GM13977 (cell line): ENCODE results near the gene ZNF396.

Source experiments
- DNase-seq: peaks from one replicate; pipeline ENCODE4 v3.0.0; 2012; ENCODE audit warnings: low spot score
- CTCF ChIP-seq: IDR thresholded peaks from 2 replicates; pipeline ENCODE4 v1.5.1; 2012; ENCODE audit warnings: mild to moderate bottlenecking, control low read depth; ENCODE audit not compliant: insufficient read depth; ENCODE audit errors: extremely low read depth, missing control alignments
- in situ Hi-C: fragments of 300-500 bp; cut with MboI; formaldehyde crosslinking; loops from one replicate; pipeline ENCODE4 v1.12.0; 2022; ENCODE audit warnings: low sequenced_read_pairs, low pct_unique_long_range_greater_than_20kb, mixed read lengths, inconsistent platforms; ENCODE audit not compliant: unreplicated experiment

Gene ZNF396

DNA sequence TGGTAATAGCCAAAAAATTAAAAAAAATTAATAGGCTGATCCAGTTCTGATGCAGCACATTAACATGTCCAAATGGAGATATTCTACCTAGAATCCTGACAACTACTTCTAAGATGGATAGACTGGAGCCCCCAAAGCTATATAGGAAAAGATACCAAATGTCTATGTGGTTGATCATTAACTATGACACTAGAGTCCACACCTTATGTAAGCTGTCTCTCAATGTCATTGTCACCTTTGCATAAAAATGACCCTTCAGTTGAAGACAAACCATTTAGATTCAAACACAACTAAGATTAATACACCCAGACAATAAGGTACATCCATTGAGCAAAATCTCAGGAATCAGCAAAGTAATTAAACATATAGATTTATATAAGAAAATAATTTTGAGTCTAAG is 14.6 kb downstream of the ZNF396 start:
- in situ Hi-C loops = loop anchor here (25.0 kb wide), 1 partner anchor 350 kb away; no protein-coding TSS in a partner anchor
- no peak for DNase-seq
- no peak for TF ChIP-seq CTCF

DNA sequence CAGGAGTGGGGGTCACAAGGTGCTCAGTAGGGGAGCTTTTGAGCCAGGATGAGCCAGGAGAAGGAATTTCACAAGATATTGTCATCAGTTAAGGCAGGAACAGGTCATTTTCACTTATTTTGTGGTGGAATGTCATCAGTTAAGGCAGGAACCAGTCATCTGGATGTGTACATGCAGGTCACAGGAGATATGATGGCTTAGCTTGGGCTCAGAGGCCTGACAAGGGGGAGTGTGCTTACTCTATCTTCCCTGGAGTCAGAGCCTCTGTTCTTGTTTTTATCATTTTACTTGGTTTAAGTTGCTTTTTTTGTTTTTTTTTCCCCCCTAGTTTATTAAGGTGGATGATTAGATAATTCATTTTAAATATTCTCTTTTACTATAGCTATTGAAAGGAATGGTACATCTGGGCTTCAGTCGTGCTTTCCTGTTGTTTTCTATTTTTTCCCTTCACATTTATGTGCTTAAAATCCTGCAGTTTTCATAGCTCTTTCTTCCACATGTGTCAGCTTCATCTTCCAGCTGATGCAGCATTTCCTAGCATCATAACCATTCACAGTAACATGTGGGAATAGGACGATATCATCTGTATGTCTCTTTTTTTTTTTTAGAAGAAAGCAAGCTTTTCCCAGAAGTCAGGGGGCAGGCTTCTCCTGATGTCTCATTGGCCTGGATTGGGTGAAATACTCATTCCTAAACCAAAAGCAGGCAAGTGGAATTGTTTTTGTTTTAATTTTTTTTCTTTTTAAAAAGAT is 15.4 kb downstream of the ZNF396 start:
- DNase-seq = no peak
- in situ Hi-C loops = loop anchor here (25.0 kb wide), 1 partner anchor 349 kb away; no protein-coding TSS in a partner anchor
- TF ChIP-seq CTCF = no peak

DNA sequence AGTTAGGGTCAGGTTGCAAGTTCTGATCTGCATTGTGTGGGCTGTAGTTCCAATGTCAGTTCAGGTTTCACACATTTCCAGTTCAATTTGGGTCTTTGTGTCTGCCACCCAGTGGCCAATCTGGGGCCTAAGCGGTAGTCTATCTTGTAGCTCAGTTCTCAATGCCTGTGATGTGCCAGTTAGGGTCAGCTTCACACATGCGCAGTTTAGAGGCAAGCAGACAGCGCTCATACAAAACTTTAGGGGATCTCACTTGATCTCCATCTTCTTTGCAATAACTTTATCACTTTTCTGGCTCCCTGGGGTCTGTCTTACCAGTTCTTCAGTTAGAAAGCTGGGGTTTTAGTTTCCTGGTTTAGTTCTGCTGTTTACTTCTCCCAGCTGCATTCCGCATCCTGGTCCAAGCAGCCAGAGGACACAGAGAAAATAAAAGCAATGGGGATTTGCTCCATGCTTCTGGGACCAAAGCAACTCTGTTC is 22.0 kb downstream of the ZNF396 start:
- DNase-seq = peak; percentile 67
- in situ Hi-C loops = loop anchor here (10.0 to 25.0 kb wide), 2 partner anchors 120 to 343 kb away; no protein-coding TSS in a partner anchor
- peak; percentile 74 for TF ChIP-seq CTCF

DNA sequence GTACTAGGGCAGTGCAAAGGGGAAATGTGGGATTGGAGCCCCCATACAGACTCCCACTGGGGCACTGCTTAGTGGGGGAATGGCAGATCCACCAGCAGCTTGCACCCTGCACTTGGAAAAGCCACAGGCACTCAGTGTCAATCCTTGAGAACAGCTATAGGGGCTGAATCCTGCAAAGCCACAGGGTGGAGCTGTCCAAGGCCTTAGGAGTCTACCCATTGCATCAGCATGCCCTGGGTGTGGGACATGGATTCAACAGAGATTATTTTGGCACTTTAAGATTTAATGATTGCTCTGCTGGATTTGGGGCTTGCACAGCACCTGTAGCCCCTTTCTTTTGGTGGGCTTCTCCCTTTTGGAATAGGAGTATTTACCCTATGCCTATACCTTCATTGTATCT is 24.4 kb downstream of the ZNF396 start:
- no peak for DNase-seq
- in situ Hi-C loops = loop anchor here (10.0 to 25.0 kb wide), 2 partner anchors 118 to 340 kb away; no protein-coding TSS in a partner anchor
- no peak for TF ChIP-seq CTCF

DNA sequence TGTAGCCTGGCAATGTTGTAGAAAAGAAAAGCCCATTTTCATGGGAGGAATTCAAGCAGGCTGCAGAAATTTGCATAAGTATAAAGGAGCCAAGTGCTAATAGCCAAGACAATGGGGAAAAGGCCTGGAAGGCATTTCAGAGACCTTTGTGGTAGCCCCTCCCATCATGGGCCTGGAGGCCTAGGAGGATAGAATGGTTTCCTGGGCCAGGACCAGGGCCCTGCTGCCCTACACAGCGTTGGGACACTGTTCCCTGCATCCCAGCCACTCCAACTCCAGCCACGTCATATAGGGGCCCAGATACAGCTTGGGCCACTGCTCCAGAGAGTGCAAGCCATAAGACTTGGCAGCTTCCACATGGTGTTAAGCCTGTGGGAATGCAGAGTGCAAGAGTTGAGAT is 24.9 kb downstream of the ZNF396 start:
- in situ Hi-C loops = loop anchor here (10.0 to 25.0 kb wide), 2 partner anchors 117 to 340 kb away; no protein-coding TSS in a partner anchor

DNA sequence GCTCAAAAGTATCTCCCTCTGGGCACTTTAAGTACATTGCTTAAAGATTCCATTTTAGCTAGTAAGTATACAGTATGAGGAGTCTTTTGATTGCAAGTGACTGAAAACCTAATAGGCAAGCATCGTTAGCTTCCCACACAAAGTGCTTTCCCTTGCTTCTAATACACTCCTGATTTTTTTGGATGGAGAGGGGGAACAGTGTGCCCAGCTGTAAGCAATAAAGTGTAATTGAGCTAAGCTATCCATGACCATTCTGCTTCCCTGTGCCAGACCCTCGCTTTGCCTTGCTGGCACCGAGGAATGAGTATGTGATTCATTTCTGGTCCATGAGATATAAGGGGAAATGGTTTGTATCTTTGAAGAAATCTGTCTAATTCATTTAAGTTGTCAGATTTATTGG is 29.1 kb downstream of the ZNF396 start:
- TF ChIP-seq CTCF = no peak
- in situ Hi-C loops = no loop called here
- DNase-seq = no peak

More for the DNA sequence above, 24.9 kb downstream of the ZNF396 start:
- DNase-seq = no peak
- no peak for TF ChIP-seq CTCF
